ENCODE data around the gene ADGRG6.

DNA sequence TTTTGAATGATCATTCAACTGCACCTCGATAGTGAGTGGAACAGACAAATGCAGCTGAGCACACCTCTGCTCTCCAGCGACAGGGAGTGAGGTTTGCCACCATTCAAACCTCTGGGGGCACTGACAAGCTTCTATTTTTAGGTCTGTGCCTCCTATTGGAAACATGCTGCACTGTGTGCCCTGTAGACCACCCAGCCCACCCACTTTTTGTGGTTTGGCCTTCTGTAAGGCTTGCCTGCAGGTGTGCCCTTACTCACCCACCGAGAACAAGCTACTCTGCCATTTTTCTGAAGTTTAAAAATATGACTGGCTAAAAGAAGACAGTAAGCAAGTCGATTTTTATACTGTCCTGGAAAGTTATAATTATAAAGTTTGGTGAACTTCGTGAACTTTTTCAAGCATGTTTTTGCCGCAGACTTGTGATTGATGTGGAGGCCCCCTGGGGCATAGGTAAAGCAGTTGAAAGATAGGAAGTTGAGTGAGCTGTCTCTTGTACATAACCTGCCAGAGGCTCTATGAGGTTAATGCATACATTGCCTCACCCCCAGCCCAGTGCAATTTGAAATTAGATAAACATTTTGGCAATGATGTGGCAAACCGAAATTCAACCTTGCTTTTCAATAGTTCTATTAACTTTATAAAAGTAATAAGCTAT lies 53.8 kb downstream of the ADGRG6 start:
- TF ChIP-seq, protein P1, sequence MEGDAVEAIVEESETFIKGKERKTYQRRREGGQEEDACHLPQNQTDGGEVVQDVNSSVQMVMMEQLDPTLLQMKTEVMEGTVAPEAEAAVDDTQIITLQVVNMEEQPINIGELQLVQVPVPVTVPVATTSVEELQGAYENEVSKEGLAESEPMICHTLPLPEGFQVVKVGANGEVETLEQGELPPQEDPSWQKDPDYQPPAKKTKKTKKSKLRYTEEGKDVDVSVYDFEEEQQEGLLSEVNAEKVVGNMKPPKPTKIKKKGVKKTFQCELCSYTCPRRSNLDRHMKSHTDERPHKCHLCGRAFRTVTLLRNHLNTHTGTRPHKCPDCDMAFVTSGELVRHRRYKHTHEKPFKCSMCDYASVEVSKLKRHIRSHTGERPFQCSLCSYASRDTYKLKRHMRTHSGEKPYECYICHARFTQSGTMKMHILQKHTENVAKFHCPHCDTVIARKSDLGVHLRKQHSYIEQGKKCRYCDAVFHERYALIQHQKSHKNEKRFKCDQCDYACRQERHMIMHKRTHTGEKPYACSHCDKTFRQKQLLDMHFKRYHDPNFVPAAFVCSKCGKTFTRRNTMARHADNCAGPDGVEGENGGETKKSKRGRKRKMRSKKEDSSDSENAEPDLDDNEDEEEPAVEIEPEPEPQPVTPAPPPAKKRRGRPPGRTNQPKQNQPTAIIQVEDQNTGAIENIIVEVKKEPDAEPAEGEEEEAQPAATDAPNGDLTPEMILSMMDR (IDR thresholded peaks at IDR 0.05): no peak
- no peak for TF ChIP-seq POLR2A (IDR thresholded peaks at IDR 0.05)
